IPS DF 19.7 (cell line): ENCODE results near the gene CDC20.
A peak's percentile ranks its signal among the peaks of the same experiment; 100 is the strongest.

Experiments
- DNase-seq: peaks from one replicate; pipeline ENCODE4 v3.0.0-alpha.2; 2013; ENCODE audit warnings: low read depth, low spot score

The CDC20 gene

GRCh38 chr1:43358746-43359693, at the start of gene CDC20:
Gene CDC20, plus strand, starts transcription at chr1:43358981. Its CDS starts 235 bp downstream, at chr1:43359216.
- DNase-seq: peak; percentile 94

GRCh38 chr1:43309405-43310025, 49.3 kb upstream of the CDC20 start:
- DNase-seq: no peak

GRCh38 chr1:43311521-43311920, 47.3 kb upstream of the CDC20 start:
- no peak for DNase-seq

GRCh38 chr1:43312212-43312623, 46.6 kb upstream of the CDC20 start:
- DNase-seq: no peak

- no peak for DNase-seq
These were observed 45.9 kb upstream of the CDC20 start for GRCh38 chr1:43312663-43313515.

GRCh38 chr1:43313771-43314170, 45.0 kb upstream of the CDC20 start:
- DNase-seq: no peak

- no peak for DNase-seq
These were observed 44.5 kb upstream of the CDC20 start for GRCh38 chr1:43314233-43314632.

- no peak for DNase-seq
These were observed 43.3 kb upstream of the CDC20 start for GRCh38 chr1:43315481-43315880.

- DNase-seq: no peak
These were observed 42.6 kb upstream of the CDC20 start for GRCh38 chr1:43315963-43316737.

GRCh38 chr1:43316738-43317520, 41.9 kb upstream of the CDC20 start:
- no peak for DNase-seq

- no peak for DNase-seq
These were observed 40.8 kb upstream of the CDC20 start for GRCh38 chr1:43317817-43318471.

- no peak for DNase-seq
These were observed 40.0 kb upstream of the CDC20 start for GRCh38 chr1:43318831-43319230.

- no peak for DNase-seq
These were observed 39.5 kb upstream of the CDC20 start for GRCh38 chr1:43319288-43319687.

- DNase-seq: no peak
These were observed 39.0 kb upstream of the CDC20 start for GRCh38 chr1:43319766-43320165.

- no peak for DNase-seq
These were observed 37.4 kb upstream of the CDC20 start for GRCh38 chr1:43321331-43321891.

- no peak for DNase-seq
These were observed 36.3 kb upstream of the CDC20 start for GRCh38 chr1:43322506-43322905.

- DNase-seq: no peak
These were observed 34.0 kb upstream of the CDC20 start for GRCh38 chr1:43324810-43325209.

- DNase-seq: no peak
These were observed 33.4 kb upstream of the CDC20 start for GRCh38 chr1:43325381-43325780.

GRCh38 chr1:43327549-43328292, 31.1 kb upstream of the CDC20 start:
- DNase-seq: no peak
